Skeletal muscle cell (primary cell): ENCODE data around the gene MED22.
"Not testable (repeated sequence)": the region's sequence is repeated elsewhere in the genome, so short reads cannot be mapped to it uniquely, and the experiment has no call there.

Source experiments
- DNase-seq: peaks from one replicate; pipeline ENCODE4 v3.0.0-alpha.2; 2010; ENCODE audit warnings: low read depth
- H3K4me3 ChIP-seq: 2 replicates; pipeline ENCODE4 v1.5.1; 2011; ENCODE audit warnings: low read depth, mild to moderate bottlenecking, control low read depth, low read length, moderate library complexity

MED22 gene

DNA sequence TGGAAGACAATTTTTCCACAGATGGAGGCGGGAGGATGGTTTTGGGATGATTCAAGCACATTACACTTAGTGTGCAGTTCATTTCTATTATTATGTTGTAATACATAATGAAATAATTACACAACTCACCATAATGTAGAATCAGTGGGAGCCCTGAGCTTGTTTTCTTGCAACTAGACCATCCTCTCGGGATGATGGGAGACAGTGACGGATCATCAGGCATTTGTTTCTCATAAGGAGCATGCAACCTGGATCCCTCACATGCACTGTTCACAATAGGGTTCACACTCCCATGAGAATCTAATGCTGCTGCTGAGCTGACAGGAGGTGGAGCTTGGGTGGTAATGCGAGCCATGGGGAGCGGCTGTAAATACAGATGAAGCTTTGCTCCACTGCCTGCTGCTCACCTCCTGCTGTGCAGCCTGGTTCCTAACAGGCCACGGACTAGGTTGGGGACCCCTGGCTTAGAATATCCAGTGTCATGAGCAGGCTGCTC, 29.8 kb upstream of the MED22 start:
- no peak overlapping the region for H3K4me3 ChIP-seq
- no peak for DNase-seq

DNA sequence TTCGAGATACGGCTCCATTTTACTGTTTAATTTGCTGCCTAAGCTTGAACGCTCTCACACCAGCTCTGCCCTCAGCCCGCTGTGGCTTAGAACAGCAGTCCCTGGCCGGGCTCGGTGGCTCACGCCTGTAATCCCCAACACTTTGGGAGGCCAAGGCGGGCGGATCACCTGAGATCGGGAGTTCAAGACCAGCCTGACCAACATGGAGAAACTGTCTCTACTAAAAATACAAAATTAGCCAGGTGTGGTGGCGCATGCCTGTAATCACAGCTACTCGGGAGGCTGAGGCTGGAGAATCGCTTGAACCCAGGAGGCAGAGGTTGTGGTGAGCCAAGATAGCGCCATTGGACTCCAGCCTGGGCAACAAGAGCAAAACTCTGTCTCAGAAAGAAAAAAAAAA, 29.3 kb upstream of the MED22 start:
- not testable (repeated sequence) for DNase-seq

DNA sequence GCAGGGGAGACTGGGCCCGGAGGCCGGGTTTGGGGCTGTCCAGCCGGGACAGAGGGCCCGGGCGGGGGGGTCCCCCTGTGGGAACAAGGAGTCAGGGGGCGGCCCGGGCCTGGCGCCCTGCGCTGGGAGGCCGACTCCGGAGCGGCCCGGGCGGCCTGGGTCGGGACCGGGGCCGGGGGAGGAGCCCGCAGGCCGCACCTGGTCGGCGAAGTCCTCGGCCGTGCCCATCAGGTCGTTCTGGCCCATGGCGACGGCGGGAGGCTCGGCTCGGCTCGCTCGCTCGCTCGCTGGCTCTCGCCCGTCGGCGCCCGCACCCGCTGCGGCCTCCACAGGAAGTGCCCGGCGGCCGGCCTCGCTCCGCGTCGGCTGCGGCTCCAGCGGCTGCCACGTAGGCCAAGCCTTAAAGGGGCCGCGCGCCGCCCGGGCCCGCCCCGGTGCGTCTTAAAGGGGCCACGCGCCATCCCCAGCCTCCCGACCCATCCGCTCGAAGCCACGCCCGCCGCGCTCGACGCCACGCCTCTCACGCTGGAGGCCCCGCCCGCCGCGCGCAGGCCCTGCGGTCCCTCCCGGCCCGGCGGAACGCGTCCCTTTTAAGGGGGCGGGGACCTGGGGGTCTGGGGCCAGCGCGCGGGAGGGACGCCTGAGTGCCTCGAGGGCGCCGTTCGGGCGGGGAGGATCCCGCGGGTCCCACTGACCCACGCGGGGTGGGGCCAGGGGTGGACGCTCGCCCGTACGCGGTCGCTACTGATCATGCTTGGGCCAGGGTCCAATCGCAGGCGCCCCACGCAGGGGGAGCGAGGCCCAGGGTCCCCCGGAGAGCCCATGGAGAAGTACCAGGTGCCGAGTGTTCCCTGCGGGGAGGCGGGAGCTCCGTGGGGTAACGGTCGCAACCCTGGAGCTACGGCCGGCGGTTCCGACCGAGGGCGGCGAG, 28.1 kb upstream of the MED22 start, which contains the start of the genes STKLD1 and SURF4:
Gene STKLD1 (plus strand): TSS at position 643 of the 931 bp plus-strand sequence. CDS start 108 bp downstream, at position 751.
Gene SURF4 (minus strand): TSS at position 337 of the 931 bp plus-strand sequence. CDS start 91 bp downstream, at position 246.
- H3K4me3 ChIP-seq, result peak within 1 kb of the TSS; percentile 95
- DNase-seq, result peak; percentile 88

More for the DNA sequence above, 29.3 kb upstream of the MED22 start:
- H3K4me3 ChIP-seq, result not testable (repeated sequence)

DNA sequence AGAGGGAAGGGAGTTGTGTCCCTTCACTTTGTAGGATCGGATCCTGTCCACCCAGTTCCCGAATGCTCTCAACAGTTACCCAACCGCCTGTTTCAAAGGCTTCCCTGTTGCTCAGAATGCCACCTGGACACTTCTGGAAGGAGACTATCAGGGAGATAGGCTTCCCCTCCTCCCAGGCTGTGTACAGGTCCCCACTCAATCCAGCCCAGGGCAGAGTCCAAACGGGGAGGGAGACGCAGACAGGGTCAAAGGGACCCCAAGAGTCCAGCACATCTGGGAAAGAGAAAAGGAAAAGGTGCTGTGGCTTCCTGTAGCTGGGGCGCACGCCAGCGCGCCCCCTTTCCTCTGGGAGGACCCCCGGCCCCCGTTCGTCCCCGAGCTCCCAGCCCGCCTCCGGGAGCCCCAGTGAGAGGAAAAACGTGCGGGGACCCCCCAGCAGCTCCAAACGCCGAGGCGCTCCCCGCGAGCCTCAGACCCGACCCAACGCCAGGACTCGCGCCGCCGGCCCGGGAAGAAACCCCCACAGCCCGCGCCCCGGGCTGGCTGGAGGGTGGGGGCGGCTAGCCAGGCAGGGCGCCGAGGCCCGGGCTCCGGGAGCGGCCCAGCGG, 27.3 kb upstream of the MED22 start:
- peak overlapping the region; percentile 95 for H3K4me3 ChIP-seq
- no peak for DNase-seq

DNA sequence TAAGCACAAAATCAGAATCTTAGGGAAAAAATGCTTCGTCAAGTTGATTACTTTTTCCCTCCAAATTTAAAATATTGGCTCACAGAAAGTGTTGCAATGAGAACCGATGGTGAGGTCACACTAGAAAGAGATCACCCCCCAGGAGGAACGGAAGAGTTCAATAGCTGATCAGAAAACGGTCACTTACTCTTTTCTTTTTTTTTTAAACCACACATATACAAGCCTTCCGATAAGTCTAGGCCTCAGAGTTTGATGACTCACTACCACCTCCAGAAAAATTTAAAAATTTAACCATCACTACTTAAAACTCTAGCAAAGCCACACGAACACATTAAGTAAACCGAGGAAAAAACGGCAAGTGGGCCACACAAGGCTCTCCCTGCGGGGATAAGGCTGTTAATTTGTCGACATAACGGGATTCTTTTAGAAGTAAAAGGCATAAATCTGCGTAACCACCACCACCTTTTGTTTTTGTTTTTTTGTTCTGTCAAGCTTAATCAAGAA, 26.7 kb upstream of the MED22 start:
- DNase-seq, result no peak
- H3K4me3 ChIP-seq, result peak overlapping the region; percentile 95

DNA sequence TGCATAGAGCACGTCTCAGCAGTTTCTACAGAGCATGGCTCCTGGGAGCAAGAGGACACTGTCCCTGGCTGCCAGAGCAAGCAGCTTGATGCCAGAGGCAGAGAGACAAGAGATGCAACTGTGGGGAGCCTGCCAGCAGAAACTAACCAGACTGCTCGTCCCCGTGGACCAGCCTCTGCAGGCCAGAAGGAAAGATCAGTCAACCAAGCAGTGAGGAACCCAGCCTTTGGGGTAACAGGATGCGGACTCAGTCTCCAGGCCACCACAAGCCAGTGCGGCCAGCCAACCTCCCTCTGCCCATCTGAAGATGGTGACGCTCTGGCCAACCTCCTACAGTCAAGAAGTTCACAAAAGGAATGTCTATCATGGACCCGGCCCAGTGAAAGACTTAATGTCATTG, 24.2 kb upstream of the MED22 start:
- DNase-seq, result no peak
- no peak overlapping the region for H3K4me3 ChIP-seq

DNA sequence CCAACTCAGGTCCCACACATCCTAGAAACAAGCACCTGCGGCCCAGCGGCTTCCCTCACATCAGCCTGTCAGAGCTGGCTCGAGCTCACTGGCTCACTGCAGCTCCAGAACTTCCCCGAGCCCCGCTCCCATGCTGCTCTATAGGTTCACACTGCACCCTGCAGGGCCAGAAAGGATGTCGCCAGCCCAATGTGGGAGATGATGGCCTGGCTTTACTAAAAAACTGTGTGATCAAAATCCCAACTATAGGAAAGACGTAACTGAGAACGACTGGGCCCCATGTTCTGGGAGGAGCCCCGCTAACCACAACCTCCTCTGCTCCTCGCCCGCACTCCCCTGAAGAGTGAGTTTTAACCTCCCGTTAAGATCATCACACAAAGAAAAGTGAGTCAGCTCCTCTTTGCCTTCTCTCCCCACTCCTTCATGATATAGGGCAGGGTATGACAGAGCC, 23.4 kb upstream of the MED22 start:
- H3K4me3 ChIP-seq, result no peak overlapping the region
- DNase-seq, result no peak

DNA sequence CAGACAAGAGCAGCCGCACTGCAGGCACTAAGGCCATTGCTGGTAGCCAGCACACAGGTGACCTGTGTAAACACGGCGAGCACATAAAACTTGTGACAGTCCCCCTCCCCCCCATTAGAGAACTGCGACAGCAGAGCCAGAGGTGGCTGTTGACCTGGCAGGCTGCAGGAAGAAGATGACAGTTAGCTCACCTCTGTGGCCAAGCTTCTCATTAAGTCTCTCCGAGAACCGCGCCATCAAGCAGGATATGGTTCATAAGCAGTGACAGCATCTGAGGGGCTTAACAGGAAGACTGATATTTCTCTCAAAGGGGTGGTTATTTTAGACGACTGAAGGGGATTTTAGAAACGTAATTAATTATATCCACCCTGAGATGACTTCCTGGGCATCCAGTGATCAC, 22.8 kb upstream of the MED22 start:
- DNase-seq, result no peak
- no peak overlapping the region for H3K4me3 ChIP-seq

DNA sequence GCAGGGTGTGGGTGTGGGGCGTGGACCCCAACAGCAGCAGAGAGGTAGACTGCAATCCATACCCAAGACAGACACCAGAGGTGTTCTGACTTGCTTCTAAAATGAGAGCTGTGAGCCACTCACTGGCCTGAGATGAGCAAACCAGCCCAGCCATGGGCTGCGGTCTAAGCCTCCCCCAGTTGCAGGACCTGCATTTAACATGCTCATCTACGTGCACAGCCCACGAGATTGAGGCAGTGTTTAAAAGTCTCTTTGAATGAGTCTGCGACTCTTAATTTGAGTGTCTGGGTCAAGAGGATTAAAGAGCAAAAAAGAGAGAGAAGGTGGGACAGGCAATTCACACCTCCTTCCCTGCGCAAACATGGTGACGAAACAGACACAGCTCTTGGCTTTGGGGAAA, 22.0 kb upstream of the MED22 start:
- no peak for DNase-seq
- H3K4me3 ChIP-seq, result no peak overlapping the region

DNA sequence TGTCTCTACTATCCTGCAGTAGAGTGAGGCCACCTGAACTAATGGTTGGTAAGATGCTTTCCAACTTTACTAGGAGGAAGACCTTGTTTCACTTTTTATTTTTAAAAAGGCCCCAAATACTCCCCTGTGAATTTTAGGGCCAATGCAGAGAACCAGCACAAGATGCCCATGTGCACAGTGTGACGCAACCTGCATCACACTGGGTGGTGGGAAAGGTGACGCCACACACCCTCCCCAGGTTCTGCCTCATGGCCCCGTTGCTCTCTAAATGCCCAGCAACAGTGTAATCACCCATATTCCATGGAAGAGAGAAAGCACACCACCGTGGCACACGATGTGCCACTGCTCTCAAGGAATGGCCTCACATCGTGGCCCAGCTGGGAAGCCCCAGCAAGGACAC, 21.5 kb upstream of the MED22 start:
- DNase-seq, result no peak
- H3K4me3 ChIP-seq, result no peak overlapping the region

DNA sequence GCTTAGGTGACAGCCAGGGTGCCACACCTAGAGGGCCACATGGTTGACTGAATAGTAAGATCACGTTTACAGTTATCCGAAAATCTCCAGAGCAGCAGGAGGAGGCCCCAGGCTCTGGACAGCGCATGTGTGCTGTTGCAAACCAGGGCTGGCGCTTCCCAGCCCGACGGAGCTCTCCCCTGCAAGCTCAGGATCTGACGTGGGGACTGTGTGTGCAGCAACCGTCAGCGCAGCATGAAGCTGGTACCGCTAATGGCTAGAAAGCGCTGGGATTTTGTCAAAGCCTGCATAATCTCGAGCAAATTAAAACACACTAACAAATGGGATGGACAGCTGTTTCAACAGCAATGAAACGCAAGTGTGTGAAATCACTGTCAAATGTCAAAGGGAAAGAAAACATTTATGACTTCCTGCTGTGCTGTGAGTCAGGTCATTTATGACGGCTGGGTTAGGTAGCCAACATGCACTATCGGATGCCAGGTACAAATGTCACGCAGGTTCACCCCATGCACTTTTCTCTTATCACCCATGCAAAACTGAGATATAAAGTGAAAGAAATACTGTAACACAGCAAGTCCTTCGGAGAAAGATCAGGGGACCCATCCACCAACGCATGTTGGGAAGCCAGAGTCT, 20.4 kb upstream of the MED22 start:
- DNase-seq, result no peak
- no peak overlapping the region for H3K4me3 ChIP-seq

DNA sequence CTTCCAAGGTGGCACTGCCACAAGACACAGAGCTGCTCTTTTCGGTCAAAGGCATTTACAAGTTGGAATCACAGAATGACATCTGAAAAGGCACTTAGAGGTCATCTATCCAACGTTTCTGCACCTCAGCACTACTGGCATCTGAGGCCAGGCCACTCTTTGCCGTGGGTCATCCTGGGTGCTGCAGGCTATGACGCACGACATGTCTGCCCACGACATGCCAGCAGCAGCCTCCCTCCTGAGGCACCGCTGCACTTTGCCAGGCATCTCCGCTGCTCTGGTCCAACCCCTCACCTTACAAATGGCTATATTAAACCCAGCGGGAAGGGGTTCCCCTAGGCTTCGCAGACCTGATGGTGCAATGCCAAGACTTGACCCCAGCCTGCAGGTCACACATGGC, 19.8 kb upstream of the MED22 start:
- DNase-seq, result no peak
- H3K4me3 ChIP-seq, result no peak overlapping the region

DNA sequence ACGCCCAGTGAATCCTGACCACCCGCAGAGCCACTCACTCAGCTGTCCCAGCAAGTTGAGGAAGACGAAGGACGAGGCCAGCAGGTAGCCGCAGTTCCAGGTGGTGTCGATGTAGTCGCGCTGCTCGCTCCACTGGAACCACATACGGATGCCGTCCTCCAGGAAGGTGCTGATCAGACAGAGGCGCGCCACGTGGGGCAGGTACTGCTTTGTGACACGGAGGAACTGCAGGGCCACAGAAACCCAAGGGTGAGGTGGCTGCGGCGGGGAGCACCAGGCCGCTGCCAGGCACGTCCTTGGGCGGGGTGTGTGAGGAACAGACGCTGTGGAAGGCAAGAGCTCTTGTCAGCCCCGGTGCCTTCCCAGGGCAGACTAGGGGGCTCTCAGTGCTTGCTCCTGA, 19.3 kb upstream of the MED22 start:
- DNase-seq, result no peak
- no peak overlapping the region for H3K4me3 ChIP-seq

DNA sequence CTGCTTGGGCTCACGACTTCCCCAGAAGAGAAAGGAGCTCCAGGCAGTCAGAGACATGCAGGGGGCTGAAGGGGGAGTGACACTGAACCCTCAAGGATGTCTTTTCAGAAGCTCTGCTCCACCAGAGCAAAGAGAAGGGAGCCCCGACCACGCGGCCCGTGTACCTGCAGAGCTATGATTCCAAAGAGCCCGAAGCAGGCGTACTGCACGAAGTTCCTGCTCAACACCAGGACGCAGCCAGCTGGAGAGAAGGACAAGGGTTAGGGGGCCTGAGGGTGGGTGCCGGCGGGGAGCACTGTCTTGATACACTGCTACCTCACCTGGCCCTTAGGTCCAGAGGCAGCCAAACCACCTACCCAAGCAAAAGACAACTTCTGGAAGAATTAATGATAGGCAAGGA, 18.5 kb upstream of the MED22 start:
- no peak overlapping the region for H3K4me3 ChIP-seq
- DNase-seq, result no peak

DNA sequence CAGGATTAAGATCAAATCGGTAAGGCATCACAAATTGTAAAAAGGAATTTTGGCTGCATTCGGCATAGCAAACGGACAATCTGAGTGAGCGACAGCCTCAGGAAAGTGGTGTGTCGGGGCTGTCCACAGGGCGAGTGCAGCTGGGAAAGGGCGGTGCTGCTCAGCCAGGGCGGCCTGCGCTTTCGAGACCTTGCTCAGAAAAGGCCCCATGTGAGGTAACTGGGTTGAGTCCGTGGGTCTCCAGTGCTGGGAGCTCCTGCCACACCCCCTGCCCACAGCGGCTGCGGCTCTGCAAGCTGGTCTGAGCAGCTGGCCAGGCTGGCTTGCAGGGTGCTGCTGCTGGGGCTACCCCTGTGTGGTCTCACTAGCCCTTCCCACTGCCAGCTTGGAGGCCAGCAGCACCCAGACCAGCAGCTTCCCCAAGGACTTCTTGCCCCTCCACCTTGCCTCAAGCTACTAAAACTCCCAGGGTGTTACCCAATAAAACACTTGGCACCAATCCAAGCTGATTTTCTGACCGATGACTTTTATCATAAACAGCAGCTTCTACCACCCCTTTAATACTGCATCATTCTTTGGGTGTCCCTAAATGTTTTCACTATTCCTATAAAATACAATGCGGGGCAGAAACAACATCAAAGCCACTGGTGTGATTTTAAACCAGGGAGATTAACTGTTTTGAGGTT, 14.6 kb upstream of the MED22 start:
- no peak for DNase-seq

DNA sequence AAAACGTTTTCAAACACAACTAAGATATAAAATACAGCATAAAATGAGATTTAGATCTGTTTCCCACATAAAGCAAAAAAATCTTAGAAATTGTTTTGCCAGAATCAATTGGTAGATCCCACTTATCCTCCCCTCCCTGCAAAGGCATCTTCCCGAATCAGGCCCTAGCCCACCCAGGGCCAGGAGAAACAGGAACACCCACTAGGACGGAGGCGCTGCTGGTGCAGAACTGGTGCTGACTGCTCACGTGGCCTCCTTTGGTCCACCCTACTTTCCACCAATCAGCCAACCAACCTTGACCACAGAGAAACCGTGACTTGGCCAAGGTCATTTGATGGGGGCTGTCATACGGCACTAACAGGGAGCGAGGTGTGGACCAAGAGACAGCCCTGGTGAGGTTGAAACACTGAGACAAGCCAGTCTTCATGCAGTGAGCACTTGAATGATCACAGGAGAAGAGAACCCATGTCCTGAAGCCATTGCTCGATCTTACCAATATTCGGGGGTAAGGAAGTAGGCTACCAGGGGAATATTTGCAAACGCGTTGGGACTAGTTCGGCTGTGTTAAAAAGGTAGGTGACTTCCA, 13.7 kb upstream of the MED22 start:
- H3K4me3 ChIP-seq, result no peak overlapping the region
- no peak for DNase-seq

More for the DNA sequence above, 14.6 kb upstream of the MED22 start:
- H3K4me3 ChIP-seq, result no peak overlapping the region

DNA sequence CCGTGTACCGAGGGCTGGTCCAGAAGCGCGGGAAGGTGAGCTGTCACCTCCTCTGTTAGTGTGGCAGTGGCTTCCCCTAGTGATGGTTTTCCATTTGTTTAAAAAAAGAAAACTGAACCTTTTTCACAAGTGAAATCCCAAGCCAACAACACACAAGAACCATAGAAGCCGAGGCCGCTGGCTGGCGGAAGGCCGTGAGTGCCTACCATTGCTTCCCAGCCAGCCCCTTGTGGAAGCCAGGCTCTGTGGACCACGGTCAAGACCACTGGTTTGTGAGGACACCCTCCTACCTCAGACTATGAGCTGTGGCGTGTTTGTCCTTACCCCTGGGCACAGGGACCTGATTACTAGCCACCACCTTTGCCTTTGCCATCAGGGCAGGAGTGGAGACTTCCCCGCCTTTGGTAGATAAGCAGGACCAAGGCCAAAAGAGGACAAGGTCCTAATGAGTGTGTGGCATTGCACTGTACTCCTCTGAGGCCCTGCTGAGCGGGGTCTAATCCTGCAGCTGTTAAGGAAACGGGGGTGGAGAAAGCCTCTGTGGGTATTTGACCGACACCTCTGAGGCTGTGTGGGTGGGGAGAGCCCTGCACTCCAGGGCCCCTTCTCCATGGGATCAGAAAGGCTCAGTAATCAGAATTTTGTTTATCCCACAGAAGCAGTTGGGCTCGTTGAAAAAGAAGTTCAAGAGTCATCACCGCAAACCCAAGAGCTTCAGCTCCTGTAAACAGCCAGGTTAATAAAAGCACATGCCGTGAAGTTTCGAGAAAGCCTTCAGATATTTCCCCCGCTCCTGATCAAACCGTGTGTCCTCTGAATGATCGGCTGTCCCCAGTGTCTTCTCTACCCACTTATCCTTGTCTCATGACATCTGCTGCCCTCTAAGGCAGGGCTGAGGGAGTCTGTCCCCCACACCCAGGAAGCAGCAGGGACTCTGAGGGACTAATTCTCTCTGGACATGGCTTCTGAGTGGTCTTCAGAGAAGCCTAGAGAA, 12.8 kb upstream of the MED22 start:
- no peak overlapping the region for H3K4me3 ChIP-seq
- DNase-seq, result no peak
